Progenitor cell of endocrine pancreas (in vitro differentiated cells): ENCODE data around the gene FAM171A2. TPM values are rescaled to one million over a fixed set of nuclear protein-coding genes. Genes with fewer than 3 reads are reported as not detected.
A peak's percentile ranks its signal among the peaks of the same experiment; 100 is the strongest.
"Not testable (repeated sequence)": the region's sequence is repeated elsewhere in the genome, so short reads cannot be mapped to it uniquely, and the experiment has no call there.

Experiments used
- DNase-seq: peaks from one replicate; pipeline ENCODE4 v3.0.0; 2021; ENCODE audit warnings: low spot score; ENCODE audit not compliant: unreplicated experiment
- H3K27ac Mint-ChIP-seq: 2 replicates; pipeline ENCODE4 v1.8.0; 2021; ENCODE audit warnings: mild to moderate bottlenecking, moderate library complexity, mixed read lengths
- H3K27me3 Mint-ChIP-seq: 2 replicates; pipeline ENCODE4 v1.8.0; 2021; ENCODE audit warnings: mixed read lengths
- H3K36me3 Mint-ChIP-seq: 2 replicates; pipeline ENCODE4 v1.8.0; 2022; ENCODE audit warnings: mixed read lengths; ENCODE audit not compliant: insufficient read depth
- H3K4me1 Mint-ChIP-seq: 2 replicates; pipeline ENCODE4 v1.8.0; 2021; ENCODE audit warnings: low read depth, mixed read lengths
- H3K4me3 Mint-ChIP-seq: 2 replicates; pipeline ENCODE4 v1.8.0; 2021; ENCODE audit warnings: low read depth, mild to moderate bottlenecking, moderate library complexity, mixed read lengths
- H3K9me3 Mint-ChIP-seq: 2 replicates; pipeline ENCODE4 v1.8.0; 2021; ENCODE audit warnings: low read depth, mixed read lengths
- CTCF ChIP-seq: fragments of 200-600 bp; sonication (generic); IDR thresholded peaks from one replicate; pipeline ENCODE4 v1.5.0; 2021; ENCODE audit warnings: antibody characterized with exemption, mild to moderate bottlenecking; ENCODE audit not compliant: unreplicated experiment
- total RNA-seq: library from RNA; stranded (reverse); gene quantifications from 2 replicates; pipeline ENCODE4 v1.2.1, GENCODE V29; 2021

Gene FAM171A2
- total RNA-seq, 1 donor from 2014 or later, result 42.5 TPM

GRCh38 chr17:44398692-44399691 lies 35.3 kb upstream of the FAM171A2 start:
- H3K4me3 Mint-ChIP-seq, result no peak overlapping the region
- no peaks in the 10 kb centered on the region for H3K9me3 Mint-ChIP-seq
- no peak for TF ChIP-seq CTCF
- H3K27ac Mint-ChIP-seq, result peak overlapping the region; percentile 70
- H3K27me3 Mint-ChIP-seq, result no peaks in the 10 kb centered on the region
- H3K4me1 Mint-ChIP-seq, result no peaks in the 10 kb centered on the region
- no peak for DNase-seq
- peaks cover 9% of the 10 kb centered on the region for H3K36me3 Mint-ChIP-seq

GRCh38 chr17:44397479-44398440 lies 34.1 kb upstream of the FAM171A2 start:
- no peak for DNase-seq
- Mint-ChIP-seq H3K36me3 (peaks cover 9% of the 10 kb centered on the region), H3K27ac (no peak overlapping the region), H3K27me3 (no peaks in the 10 kb centered on the region), H3K4me3 (no peak overlapping the region), H3K9me3 (no peaks in the 10 kb centered on the region), H3K4me1 (no peaks in the 10 kb centered on the region)
- TF ChIP-seq CTCF, result no peak

- Mint-ChIP-seq H3K27ac (no peak overlapping the region), H3K4me1 (no peaks in the 10 kb centered on the region), H3K4me3 (no peak overlapping the region), H3K36me3 (peaks cover 9% of the 10 kb centered on the region), H3K27me3 (no peaks in the 10 kb centered on the region), H3K9me3 (no peaks in the 10 kb centered on the region)
- no peak for TF ChIP-seq CTCF
- DNase-seq, result no peak
These were observed 33.3 kb upstream of the FAM171A2 start for GRCh38 chr17:44396946-44397345.

- TF ChIP-seq CTCF, result no peak
- no peak overlapping the region for H3K4me3 Mint-ChIP-seq
- no peak for DNase-seq
- H3K27ac Mint-ChIP-seq, result no peak overlapping the region
- H3K4me1 Mint-ChIP-seq, result peaks cover 5% of the 10 kb centered on the region
- H3K27me3 Mint-ChIP-seq, result no peaks in the 10 kb centered on the region
- H3K36me3 Mint-ChIP-seq, result peaks cover 5% of the 10 kb centered on the region
- H3K9me3 Mint-ChIP-seq, result no peaks in the 10 kb centered on the region
These were observed 31.2 kb upstream of the FAM171A2 start for GRCh38 chr17:44394833-44395232.

- H3K27ac Mint-ChIP-seq, result peak overlapping the region; percentile 87
- not testable (repeated sequence) for H3K4me3 Mint-ChIP-seq, H3K36me3 Mint-ChIP-seq, H3K27me3 Mint-ChIP-seq, H3K9me3 Mint-ChIP-seq, DNase-seq, H3K4me1 Mint-ChIP-seq
These were observed 30.5 kb upstream of the FAM171A2 start for GRCh38 chr17:44394112-44394511.
